Neural cell (in vitro differentiated cells): ENCODE data around the gene CEACAM8.

Experiments used
- CTCF ChIP-seq: fragments of 450-650 bp; IDR thresholded peaks from 2 replicates; pipeline ENCODE4 v1.5.1; 2014; ENCODE audit warnings: antibody characterized with exemption, mild to moderate bottlenecking, moderate library complexity; ENCODE audit not compliant: poor library complexity, severe bottlenecking
- EP300 ChIP-seq: fragments of 450-650 bp; conservative IDR thresholded peaks from 2 replicates; pipeline ENCODE4 v1.6.1; 2014; ENCODE audit warnings: antibody characterized with exemption, mild to moderate bottlenecking, moderate library complexity; ENCODE audit not compliant: poor library complexity, severe bottlenecking
- EZH2 ChIP-seq: fragments of 200-600, 300-800 bp; shearing (Covaris generic), sonication (generic); IDR thresholded peaks from 2 replicates; pipeline ENCODE4 v1.6.1; 2014; ENCODE audit warnings: antibody characterized with exemption, low read length, borderline replicate concordance, mild to moderate bottlenecking; ENCODE audit not compliant: insufficient read depth, poor library complexity, severe bottlenecking
- MXI1 ChIP-seq: fragments of 450-650 bp; conservative IDR thresholded peaks from 2 replicates; pipeline ENCODE4 v1.6.1; 2014; ENCODE audit warnings: antibody characterized with exemption, mild to moderate bottlenecking; ENCODE audit not compliant: poor library complexity, severe bottlenecking
- POLR2AphosphoS5 ChIP-seq: IDR thresholded peaks from 2 replicates; pipeline ENCODE4 v1.6.1; 2012
- RAD21 ChIP-seq: fragments of 450-650 bp; conservative IDR thresholded peaks from 2 replicates; pipeline ENCODE4 v1.6.1; 2014; ENCODE audit warnings: antibody characterized with exemption, mild to moderate bottlenecking, moderate library complexity
- REST ChIP-seq: IDR thresholded peaks from 2 replicates; pipeline ENCODE4 v1.6.1; 2012; ENCODE audit warnings: borderline replicate concordance
- SMC3 ChIP-seq: fragments of 450-650 bp; conservative IDR thresholded peaks from 2 replicates; pipeline ENCODE4 v1.6.1; 2014; ENCODE audit warnings: antibody characterized with exemption, mild to moderate bottlenecking, moderate library complexity; ENCODE audit not compliant: poor library complexity
- TAF1 ChIP-seq: IDR thresholded peaks from 2 replicates; pipeline ENCODE4 v1.6.1; 2012; ENCODE audit warnings: low read depth

DNA sequence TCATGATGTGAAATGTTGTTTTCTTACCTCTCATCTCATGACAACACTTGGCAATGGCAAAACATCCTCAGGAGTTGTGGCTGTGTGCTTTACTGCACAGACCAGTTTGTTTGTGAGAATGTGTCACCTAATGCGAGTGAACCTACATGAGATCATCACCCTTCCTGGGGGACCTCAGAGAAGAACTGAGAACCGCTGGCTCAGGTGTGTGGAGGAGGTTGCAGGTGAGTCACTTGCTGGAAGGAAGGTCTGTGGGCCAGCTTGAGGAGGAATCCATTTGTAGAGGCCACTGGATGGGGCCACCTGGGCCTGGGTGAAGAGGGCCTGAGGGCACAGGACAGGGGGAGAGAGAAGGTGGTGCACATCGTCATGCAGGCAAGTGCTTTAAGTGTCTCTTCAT lies 63.4 kb downstream of the CEACAM8 start:
- TF ChIP-seq CTCF (no peak), RAD21 (no peak), REST (no peak), POLR2AphosphoS5 (no peak), EZH2 (no peak), MXI1 (no peak), SMC3 (no peak), TAF1 (no peak), EP300 (no peak)
